Spleen (tissue), 11 donors: ENCODE data around the gene STXBP5. TPM values are rescaled to one million over a fixed set of nuclear protein-coding genes. Genes with fewer than 3 reads are reported as not detected.

Experiments
- DNase-seq: peaks from one replicate; pipeline ENCODE4 v3.0.0-alpha.2; 2020
- H3K27ac ChIP-seq, 8 donors: fragments of 200-600 bp; sonication (generic) in 7 of 8; 1 replicate in 4 of 8; 2 replicates in 4 of 8; pipeline versions ENCODE4 v1.5.0 to v1.8.0; 2016 to 2021; ENCODE audit warnings: inconsistent platforms in 4 of 8, mild to moderate bottlenecking in 4 of 8, moderate library complexity in 1 of 8
- H3K27me3 ChIP-seq, 7 donors: fragments of 200-600 bp; sonication (generic) in 6 of 7; replicated peaks in 1 of 7; 1 replicate in 4 of 7; 2 replicates in 3 of 7; pipeline versions ENCODE4 v1.5.0 to v1.8.0; 2016 to 2021; ENCODE audit warnings: inconsistent platforms in 3 of 7, mild to moderate bottlenecking in 1 of 7
- H3K36me3 ChIP-seq, 6 donors: fragments of 200-600 bp; sonication (generic) in 5 of 6; 1 replicate in 4 of 6; 2 replicates in 2 of 6; pipeline versions ENCODE4 v1.5.0 to v1.8.0; 2016 to 2021; ENCODE audit warnings: inconsistent platforms in 2 of 6
- H3K4me1 ChIP-seq, 6 donors: fragments of 200-600 bp; sonication (generic) in 5 of 6; 1 replicate in 3 of 6; 2 replicates in 3 of 6; pipeline versions ENCODE4 v1.5.0 to v1.8.0; 2016 to 2021; ENCODE audit warnings: inconsistent platforms in 3 of 6
- H3K4me3 ChIP-seq, 8 donors: fragments of 200-600 bp; sonication (generic) in 7 of 8; 1 replicate in 4 of 8; 2 replicates in 4 of 8; pipeline versions ENCODE4 v1.5.0 to v1.8.0; 2016 to 2021; ENCODE audit warnings: inconsistent platforms in 4 of 8, mild to moderate bottlenecking in 4 of 8, moderate library complexity in 2 of 8
- H3K9me3 ChIP-seq, 8 donors: fragments of 200-600 bp; sonication (generic) in 7 of 8; 1 replicate in 4 of 8; 2 replicates in 4 of 8; pipeline versions ENCODE4 v1.5.0 to v1.8.0; 2016 to 2021; ENCODE audit warnings: inconsistent platforms in 4 of 8
- POLR2A ChIP-seq, 3 donors: fragments of 450-650 bp; IDR thresholded peaks; one replicate each; pipeline ENCODE4 v1.5.1; 2017; ENCODE audit warnings: antibody characterized with exemption in 3 of 3, mild to moderate bottlenecking in 1 of 3
- POLR2AphosphoS5 ChIP-seq, 3 donors: sonication (generic); formaldehyde crosslinking; IDR thresholded peaks; one replicate each; pipeline ENCODE4 v1.5.1; 2017; ENCODE audit warnings: antibody characterized with exemption in 3 of 3
- WGBS, 5 donors: extraction: QIAGEN DNeasy Blood & Tissue Kit in 3 of 5; methylation state at CpG; one replicate each; pipeline versions ENCODE4 v1.1.5 to v1.1.7; 2013 to 2018; 5-methylcytosine and 5-hydroxymethylcytosine counted together
- intact Hi-C: fragments of 100-400 bp; cut with DNase I; formaldehyde crosslinking; loops from one replicate; pipeline ENCODE4 v1.15.0; 2023; ENCODE audit warnings: low total_unique reads
- polyA plus RNA-seq, 3 donors: library from polyadenylated mRNA; stranded (reverse); fragments of 200-250 nt; gene quantifications; one replicate each; pipeline ENCODE4 v1.2.1, GENCODE V29; 2013
- total RNA-seq, 7 donors: library from RNA; depleted of rRNA in 3 of 7; stranded (reverse); fragments of >200 nt in 3 of 7; fragmentation: NEBNext Ultra II Directional in 4 of 7; extraction: Animal tissue kit (Norgen Biotek cat#: 25700) in 4 of 7; gene quantifications; one replicate each; pipeline versions ENCODE4 v1.1.0 to v1.2.1, GENCODE V29; 2016 to 2021
- TF ChIP-seq, protein P1 (sequence below), 11 experiments: fragments of 200-600 bp in 7 of 11; fragments of 450-650 bp in 4 of 11; sonication (generic) in 4 of 11; IDR thresholded peaks in 8 of 11; conservative IDR thresholded peaks in 3 of 11; 1 replicate in 7 of 11; 2 replicates in 4 of 11; pipeline versions ENCODE4 v1.4.0 to v1.8.0; 2016 to 2021; ENCODE audit warnings: antibody characterized with exemption in 11 of 11, inconsistent platforms in 4 of 11, mild to moderate bottlenecking in 1 of 11
- donor health status: healthy with polysubstance abuse.
- donor health status: DM: no; HTN: no; CAD: no; lungs with moderate emphysema.
- donor health status: DM: no; HTN: no; CAD: no.
- donor health status: Bipolar disorder and iron deficiency.
- donor health status: healthy.
- donor health status: DM: no; HTN: no; CAD: no.
- donor health status: DM: yes; HTN: yes; CAD: no.

The STXBP5 gene
- total and polyA plus RNA-seq, 10 donors: 6.5 to 51.1 (median 32.3) TPM

DNA sequence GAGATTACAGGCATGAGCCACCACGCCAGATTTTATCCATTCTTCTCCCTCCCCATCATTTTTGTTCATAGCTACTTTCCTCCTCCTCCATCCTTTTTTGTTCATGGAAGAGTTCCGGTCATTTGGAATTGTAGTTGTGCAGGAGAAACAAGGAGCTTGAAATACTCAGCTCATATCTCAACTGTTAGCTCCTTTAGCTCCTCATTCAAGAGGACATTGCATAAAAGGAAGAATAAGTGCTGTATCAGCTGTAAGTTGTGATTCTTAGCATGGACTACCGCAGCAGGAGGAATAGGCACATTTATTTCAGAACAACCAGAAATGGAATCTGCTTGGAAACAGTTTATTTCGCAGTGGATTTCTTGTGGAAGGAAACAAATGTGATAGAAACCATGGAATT is 7.6 kb downstream of the STXBP5 start:
- 93 to 98% (median 96%) methylated on average over 4 of the region's 4 CpGs for WGBS, 5 donors
- Histone ChIP-seq H3K4me1 (peaks cover 1 to 49% (median 11%) of the 10 kb centered on the region in 6 donors), H3K4me3 (no peak overlapping the region), H3K27ac (no peak overlapping the region), H3K9me3 (no peaks in the 10 kb centered on the region), H3K36me3 (no peaks in the 10 kb centered on the region), H3K27me3 (no peaks in the 10 kb centered on the region)
- intact Hi-C loops: no loop called here
- no peak for DNase-seq
- no peak for TF ChIP-seq POLR2A (IDR thresholded peaks at IDR 0.05)
- TF ChIP-seq, protein P1, sequence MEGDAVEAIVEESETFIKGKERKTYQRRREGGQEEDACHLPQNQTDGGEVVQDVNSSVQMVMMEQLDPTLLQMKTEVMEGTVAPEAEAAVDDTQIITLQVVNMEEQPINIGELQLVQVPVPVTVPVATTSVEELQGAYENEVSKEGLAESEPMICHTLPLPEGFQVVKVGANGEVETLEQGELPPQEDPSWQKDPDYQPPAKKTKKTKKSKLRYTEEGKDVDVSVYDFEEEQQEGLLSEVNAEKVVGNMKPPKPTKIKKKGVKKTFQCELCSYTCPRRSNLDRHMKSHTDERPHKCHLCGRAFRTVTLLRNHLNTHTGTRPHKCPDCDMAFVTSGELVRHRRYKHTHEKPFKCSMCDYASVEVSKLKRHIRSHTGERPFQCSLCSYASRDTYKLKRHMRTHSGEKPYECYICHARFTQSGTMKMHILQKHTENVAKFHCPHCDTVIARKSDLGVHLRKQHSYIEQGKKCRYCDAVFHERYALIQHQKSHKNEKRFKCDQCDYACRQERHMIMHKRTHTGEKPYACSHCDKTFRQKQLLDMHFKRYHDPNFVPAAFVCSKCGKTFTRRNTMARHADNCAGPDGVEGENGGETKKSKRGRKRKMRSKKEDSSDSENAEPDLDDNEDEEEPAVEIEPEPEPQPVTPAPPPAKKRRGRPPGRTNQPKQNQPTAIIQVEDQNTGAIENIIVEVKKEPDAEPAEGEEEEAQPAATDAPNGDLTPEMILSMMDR (IDR thresholded peaks at IDR 0.05 in 8 of 11, conservative IDR thresholded peaks at IDR 0.05 in 3 of 11): no peak
- no peak for TF ChIP-seq POLR2AphosphoS5 (IDR thresholded peaks at IDR 0.05)

DNA sequence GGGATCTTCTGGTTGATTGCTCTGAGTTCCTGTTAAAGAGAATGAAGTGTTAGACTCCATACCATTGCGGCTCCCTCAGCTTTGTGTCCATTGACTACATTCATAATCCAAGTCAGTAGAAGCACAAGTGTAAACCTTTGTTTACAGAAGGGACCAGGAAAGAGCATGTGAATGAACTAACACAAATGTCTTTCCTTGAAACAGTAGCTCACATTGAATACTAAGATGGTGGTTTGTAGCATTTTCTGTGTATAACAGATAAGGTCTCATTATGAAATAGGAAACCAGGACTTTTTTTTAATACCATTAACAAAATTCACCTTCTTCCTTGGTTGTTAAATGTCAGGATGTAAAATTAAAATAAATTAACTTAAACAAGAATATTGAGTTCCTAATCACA is 8.4 kb downstream of the STXBP5 start:
- no peaks in the 10 kb centered on the region for H3K36me3 ChIP-seq
- H3K27me3 ChIP-seq: no peaks in the 10 kb centered on the region
- intact Hi-C loops: no loop called here
- H3K27ac ChIP-seq: no peak overlapping the region
- DNase-seq: no peak
- peaks cover 0 to 47% (median 7%) of the 10 kb centered on the region in 6 donors for H3K4me1 ChIP-seq
- WGBS, 5 donors: 96 to 100% (median 98%) methylated on average over 1 of the region's 1 CpG
- TF ChIP-seq, protein P1 (IDR thresholded peaks at IDR 0.05 in 8 of 11, conservative IDR thresholded peaks at IDR 0.05 in 3 of 11): no peak
- TF ChIP-seq POLR2A (IDR thresholded peaks at IDR 0.05) (no peak), POLR2AphosphoS5 (IDR thresholded peaks at IDR 0.05) (no peak)
- H3K4me3 ChIP-seq: no peak overlapping the region
- H3K9me3 ChIP-seq: no peaks in the 10 kb centered on the region

DNA sequence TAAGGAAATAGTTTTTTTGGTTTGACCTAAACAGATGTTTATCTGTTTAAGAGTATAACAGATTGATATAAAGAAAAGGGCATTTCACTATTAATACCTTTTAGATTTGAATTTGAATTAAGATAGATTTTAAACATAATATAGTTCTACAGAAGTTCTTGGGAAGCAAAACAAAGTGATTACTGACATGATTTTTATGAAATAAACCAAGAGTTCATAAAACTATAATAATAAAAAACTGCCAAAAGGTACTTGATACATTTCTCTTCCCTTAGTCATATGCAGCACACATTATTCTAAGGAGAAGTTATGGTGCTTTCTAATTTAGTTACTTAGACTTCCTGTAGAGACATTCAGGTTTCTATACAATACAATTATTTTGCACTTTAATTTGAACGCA is 9.6 kb downstream of the STXBP5 start:
- H3K36me3 ChIP-seq: peaks cover 0 to 6% (median 0%) of the 10 kb centered on the region in 6 donors
- TF ChIP-seq, protein P1 (IDR thresholded peaks at IDR 0.05 in 8 of 11, conservative IDR thresholded peaks at IDR 0.05 in 3 of 11): no peak
- TF ChIP-seq POLR2A (IDR thresholded peaks at IDR 0.05): no peak
- TF ChIP-seq POLR2AphosphoS5 (IDR thresholded peaks at IDR 0.05): no peak
- DNase-seq: no peak
- no peaks in the 10 kb centered on the region for H3K9me3 ChIP-seq
- peaks cover 0 to 36% (median 2%) of the 10 kb centered on the region in 6 donors for H3K4me1 ChIP-seq
- intact Hi-C loops: no loop called here
- H3K4me3 ChIP-seq: no peak overlapping the region
- 0 to 51% (median 41%) methylated on average over 1 of the region's 1 CpG for WGBS, 5 donors
- H3K27ac ChIP-seq: no peak overlapping the region
- no peaks in the 10 kb centered on the region for H3K27me3 ChIP-seq

DNA sequence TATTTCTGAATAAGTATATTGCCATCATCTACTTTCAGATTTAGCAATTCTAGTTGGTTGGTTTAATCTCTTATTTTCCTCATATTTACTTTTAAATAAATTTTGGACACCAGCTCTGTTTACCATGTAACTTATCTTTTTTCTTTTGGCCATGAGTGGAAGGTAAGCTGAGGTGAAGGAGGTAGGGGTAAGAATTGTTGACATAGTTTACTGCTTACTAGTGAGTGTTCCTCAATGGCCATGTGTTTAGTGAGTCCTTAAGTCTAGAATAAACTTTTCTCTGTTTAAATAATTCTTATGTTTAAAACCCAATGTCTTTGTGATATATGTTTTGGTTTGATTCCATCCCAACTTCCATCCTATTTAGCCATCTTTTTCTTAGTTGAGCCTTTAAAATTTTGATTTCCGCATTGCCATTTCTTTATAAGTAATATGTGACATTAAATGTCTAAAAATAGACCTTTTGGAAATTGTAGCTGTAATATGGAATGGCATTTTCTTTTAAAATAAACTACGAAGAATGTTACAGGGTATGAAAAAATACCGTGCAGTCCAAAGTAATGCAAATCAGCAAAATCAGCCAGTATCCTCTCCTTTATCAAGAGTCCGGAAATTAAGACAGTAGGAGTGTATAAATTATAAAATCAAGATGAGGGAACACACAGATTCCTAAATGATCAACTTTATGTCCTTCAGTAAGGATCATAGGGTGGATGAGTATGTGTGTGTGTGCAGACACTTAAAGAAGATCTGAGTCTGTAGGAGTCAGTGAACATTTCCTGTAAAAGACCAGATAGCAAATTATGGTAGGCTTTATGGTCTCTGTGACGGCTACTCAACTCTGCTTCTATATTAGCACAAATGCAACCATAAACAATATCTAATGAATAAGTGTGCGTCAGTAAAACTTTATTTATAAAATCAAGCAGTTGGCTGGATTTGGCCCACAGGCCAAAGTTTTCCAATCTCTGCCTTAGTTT is 10.3 kb downstream of the STXBP5 start:
- Histone ChIP-seq H3K9me3 (no peaks in the 10 kb centered on the region), H3K36me3 (peaks cover 0 to 7% (median 0%) of the 10 kb centered on the region in 6 donors), H3K27me3 (no peaks in the 10 kb centered on the region), H3K27ac (no peak overlapping the region), H3K4me1 (peaks cover 0 to 31% (median 2%) of the 10 kb centered on the region in 6 donors), H3K4me3 (no peak overlapping the region)
- TF ChIP-seq POLR2AphosphoS5 (IDR thresholded peaks at IDR 0.05) (no peak), POLR2A (IDR thresholded peaks at IDR 0.05) (no peak)
- TF ChIP-seq, protein P1 (IDR thresholded peaks at IDR 0.05 in 8 of 11, conservative IDR thresholded peaks at IDR 0.05 in 3 of 11): no peak
- whole genome bisulfite sequencing, 5 donors: 94 to 98% (median 96%) methylated on average over 6 of the region's 6 CpGs
- no peak for DNase-seq
- intact Hi-C loops: no loop called here
